ENCODE measurements around the gene FAP.
A peak's percentile ranks its signal among the peaks of the same experiment; 100 is the strongest.

The FAP gene

DNA sequence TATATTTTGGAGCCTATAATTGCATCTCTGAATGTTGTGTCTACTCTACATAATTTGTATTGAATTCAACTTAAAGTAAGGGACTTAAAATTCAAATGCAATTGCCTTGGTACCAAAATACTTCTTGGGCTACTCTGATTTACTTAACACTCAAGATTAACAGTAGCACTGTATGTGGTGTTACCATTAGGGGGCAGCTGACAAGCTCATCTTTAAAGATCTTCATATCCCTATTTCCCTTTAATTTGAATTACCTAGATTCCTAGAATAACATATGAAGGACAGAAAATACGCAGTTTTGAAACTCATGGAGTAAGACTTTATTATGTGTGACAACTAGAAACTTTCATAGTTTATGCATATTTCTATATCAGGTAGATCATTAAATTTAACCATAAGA is 37.4 kb upstream of the FAP start:
- no peak overlapping the region for H3K27ac ChIP-seq (replicated peaks)
- DNase-seq (ENCODE audit: low read depth in 1 of 2, low spot score in 1 of 2), result no peak
- no peaks in the 10 kb centered on the region for H3K27me3 ChIP-seq (ENCODE audit: insufficient read depth, poor library complexity, severe bottlenecking)
- no peak overlapping the region for H3K4me3 ChIP-seq (replicated peaks; ENCODE audit: insufficient read depth, low read length)
- TF ChIP-seq GABPA (IDR thresholded peaks at IDR 0.05; ENCODE audit: low read depth) (no peak), REST (IDR thresholded peaks at IDR 0.05; ENCODE audit: insufficient replicate concordance, low read depth) (no peak), POLR2AphosphoS5 (IDR thresholded peaks at IDR 0.05; ENCODE audit: low read depth) (no peak), SPI1 (IDR thresholded peaks at IDR 0.05; ENCODE audit: borderline replicate concordance, low read depth) (no peak)
- TF ChIP-seq, protein P1, sequence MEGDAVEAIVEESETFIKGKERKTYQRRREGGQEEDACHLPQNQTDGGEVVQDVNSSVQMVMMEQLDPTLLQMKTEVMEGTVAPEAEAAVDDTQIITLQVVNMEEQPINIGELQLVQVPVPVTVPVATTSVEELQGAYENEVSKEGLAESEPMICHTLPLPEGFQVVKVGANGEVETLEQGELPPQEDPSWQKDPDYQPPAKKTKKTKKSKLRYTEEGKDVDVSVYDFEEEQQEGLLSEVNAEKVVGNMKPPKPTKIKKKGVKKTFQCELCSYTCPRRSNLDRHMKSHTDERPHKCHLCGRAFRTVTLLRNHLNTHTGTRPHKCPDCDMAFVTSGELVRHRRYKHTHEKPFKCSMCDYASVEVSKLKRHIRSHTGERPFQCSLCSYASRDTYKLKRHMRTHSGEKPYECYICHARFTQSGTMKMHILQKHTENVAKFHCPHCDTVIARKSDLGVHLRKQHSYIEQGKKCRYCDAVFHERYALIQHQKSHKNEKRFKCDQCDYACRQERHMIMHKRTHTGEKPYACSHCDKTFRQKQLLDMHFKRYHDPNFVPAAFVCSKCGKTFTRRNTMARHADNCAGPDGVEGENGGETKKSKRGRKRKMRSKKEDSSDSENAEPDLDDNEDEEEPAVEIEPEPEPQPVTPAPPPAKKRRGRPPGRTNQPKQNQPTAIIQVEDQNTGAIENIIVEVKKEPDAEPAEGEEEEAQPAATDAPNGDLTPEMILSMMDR (IDR thresholded peaks at IDR 0.05; ENCODE audit: insufficient read depth, low read length), result no peak

DNA sequence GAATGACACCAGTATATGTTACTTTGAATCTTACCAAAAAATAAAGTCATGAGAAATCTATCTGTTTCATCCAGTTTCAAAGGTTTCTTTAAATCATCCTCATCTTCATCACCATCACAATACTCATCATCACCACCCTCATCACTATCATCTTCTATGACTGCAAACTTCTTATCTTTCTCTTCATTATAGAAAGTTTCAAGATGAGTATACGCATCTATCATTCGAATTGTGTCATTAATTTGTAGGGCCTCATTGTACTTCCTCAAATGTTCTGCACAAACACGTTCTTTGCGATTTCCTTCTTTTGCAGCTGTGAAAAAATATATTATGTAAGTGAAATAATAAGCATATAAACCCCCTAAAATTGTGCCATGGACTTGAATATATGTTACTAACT is 34.1 kb upstream of the FAP start:
- no peak overlapping the region for H3K27ac ChIP-seq (replicated peaks)
- no peaks in the 10 kb centered on the region for H3K27me3 ChIP-seq (ENCODE audit: insufficient read depth, poor library complexity, severe bottlenecking)
- no peak for DNase-seq (ENCODE audit: low read depth in 1 of 2, low spot score in 1 of 2)
- TF ChIP-seq GABPA (IDR thresholded peaks at IDR 0.05; ENCODE audit: low read depth) (no peak), SPI1 (IDR thresholded peaks at IDR 0.05; ENCODE audit: borderline replicate concordance, low read depth) (peak; percentile 46; the same call in 1 of the 2 replicates)
- H3K4me3 ChIP-seq (replicated peaks; ENCODE audit: insufficient read depth, low read length), result no peak overlapping the region

- Histone ChIP-seq H3K27ac (replicated peaks) (no peak overlapping the region), H3K27me3 (ENCODE audit: insufficient read depth, poor library complexity, severe bottlenecking) (no peaks in the 10 kb centered on the region), H3K4me3 (replicated peaks; ENCODE audit: insufficient read depth, low read length) (no peak overlapping the region)
- TF ChIP-seq SPI1 (IDR thresholded peaks at IDR 0.05; ENCODE audit: borderline replicate concordance, low read depth) (no peak), GABPA (IDR thresholded peaks at IDR 0.05; ENCODE audit: low read depth) (no peak), REST (IDR thresholded peaks at IDR 0.05; ENCODE audit: insufficient replicate concordance, low read depth) (no peak), POLR2AphosphoS5 (IDR thresholded peaks at IDR 0.05; ENCODE audit: low read depth) (no peak)
- TF ChIP-seq, protein P1 (IDR thresholded peaks at IDR 0.05; ENCODE audit: insufficient read depth, low read length), result no peak
- no peak for DNase-seq (ENCODE audit: low read depth in 1 of 2, low spot score in 1 of 2)
Measured at GRCh38 chr2:162267996-162268395, 24.8 kb upstream of the FAP start.

DNA sequence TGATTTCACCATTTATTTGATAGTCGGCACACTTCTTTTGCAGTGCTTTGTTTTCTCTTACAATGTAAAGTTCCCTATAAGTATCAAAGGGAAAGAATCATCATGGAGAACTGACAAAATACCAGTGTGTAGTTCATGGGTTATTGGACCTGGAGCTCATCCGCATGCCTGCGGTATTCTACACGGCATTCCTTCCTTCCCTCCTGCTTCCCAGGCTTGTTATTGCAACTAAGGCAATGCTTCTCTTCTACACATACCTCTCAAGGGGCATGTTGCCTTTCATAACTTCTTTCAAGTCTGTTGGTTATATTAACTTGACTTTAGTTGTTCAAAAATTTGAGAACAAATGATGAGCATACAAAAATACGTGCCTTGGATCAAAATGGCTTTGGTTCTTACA is 24.3 kb upstream of the FAP start:
- H3K27ac ChIP-seq (replicated peaks), result no peak overlapping the region
- H3K27me3 ChIP-seq (ENCODE audit: insufficient read depth, poor library complexity, severe bottlenecking), result no peaks in the 10 kb centered on the region
- no peak overlapping the region for H3K4me3 ChIP-seq (replicated peaks; ENCODE audit: insufficient read depth, low read length)
- TF ChIP-seq, protein P1 (IDR thresholded peaks at IDR 0.05; ENCODE audit: insufficient read depth, low read length), result no peak
- TF ChIP-seq POLR2AphosphoS5 (IDR thresholded peaks at IDR 0.05; ENCODE audit: low read depth), result no peak
- TF ChIP-seq SPI1 (IDR thresholded peaks at IDR 0.05; ENCODE audit: borderline replicate concordance, low read depth), result no peak
- TF ChIP-seq REST (IDR thresholded peaks at IDR 0.05; ENCODE audit: insufficient replicate concordance, low read depth), result no peak
- no peak for TF ChIP-seq GABPA (IDR thresholded peaks at IDR 0.05; ENCODE audit: low read depth)
- no peak for DNase-seq (ENCODE audit: low read depth in 1 of 2, low spot score in 1 of 2)

Data from HL-60 (cell line).